ENCODE measurements around the gene GARIN3. TPM values are rescaled to one million over a fixed set of nuclear protein-coding genes. Genes with fewer than 3 reads are reported as not detected.

Gene GARIN3
- total and polyA plus RNA-seq, 5 experiments from 2014 or later: not detected

- peaks cover 0 to 5% (median 0%) of the 10 kb centered on the region in 9 donors for H3K9me3 Mint-ChIP-seq
- peak; percentile 95 to 96 for ATAC-seq
- peak within 1 kb of the TSS; percentile 93 to 100 (median 97) for H3K27ac Mint-ChIP-seq
- POLR2A ChIA-PET: interaction anchor here (0.8 to 3.2 kb wide), 50 partner anchors 8 to 589 kb away, joined by 3 to 31 read pairs (median 5); partner anchors contain the start of genes HAVCR2, ITK and THG1L
- peak within 1 kb of the TSS; percentile 92 to 99 (median 96) for H3K4me3 Mint-ChIP-seq
- peaks cover 16 to 32% (median 29%) of the 10 kb centered on the region in 3 donors for H3K36me3 Mint-ChIP-seq
- peaks cover 16 to 38% (median 35%) of the 10 kb centered on the region in 4 donors for H3K4me1 Mint-ChIP-seq
- no peaks in the 10 kb centered on the region for H3K27me3 Mint-ChIP-seq
- peak; percentile 71 to 98 (median 93) for DNase-seq
These were observed 23.5 kb downstream of the GARIN3 start, which contains the start of gene MED7 for GRCh38 chr5:157142317-157143126. MED7 (minus strand) TSS chr5:157142865; CDS start chr5:157139431, 3,434 bp downstream.

GRCh38 chr5:157137691-157138090 is 28.4 kb downstream of the GARIN3 start:
- Mint-ChIP-seq H3K27ac (peak overlapping the region in 5 of 10 donors; percentile 21 to 87 (median 53)), H3K4me3 (no peak overlapping the region), H3K27me3 (no peaks in the 10 kb centered on the region), H3K4me1 (peaks cover 15 to 44% (median 40%) of the 10 kb centered on the region in 4 donors), H3K9me3 (peaks cover 0 to 5% (median 0%) of the 10 kb centered on the region in 9 donors), H3K36me3 (peaks cover 16 to 38% (median 37%) of the 10 kb centered on the region in 3 donors)
- no peak for DNase-seq
- no peak for ATAC-seq
- POLR2A ChIA-PET: interaction anchor here (0.6 kb wide), 1 partner anchor 27 kb away, joined by 4 read pairs; no protein-coding TSS in a partner anchor

GRCh38 chr5:157132281-157132612 is 33.8 kb downstream of the GARIN3 start:
- Mint-ChIP-seq H3K36me3 (peaks cover 0 to 6% (median 3%) of the 10 kb centered on the region in 3 donors), H3K27me3 (no peaks in the 10 kb centered on the region), H3K4me3 (no peak overlapping the region), H3K4me1 (peaks cover 8 to 29% (median 23%) of the 10 kb centered on the region in 4 donors), H3K27ac (no peak overlapping the region), H3K9me3 (no peaks in the 10 kb centered on the region)
- no peak for ATAC-seq
- POLR2A ChIA-PET: interaction anchor here (0.8 to 2.1 kb wide), 3 partner anchors 10 to 198 kb away, joined by 3 to 23 read pairs (median 3); partner anchors contain the start of gene MED7
- DNase-seq: no peak

- Mint-ChIP-seq H3K27me3 (no peaks in the 10 kb centered on the region), H3K27ac (peak overlapping the region in 1 of 10 donors; percentile 65)
- ATAC-seq: no peak
These were observed 35.1 kb downstream of the GARIN3 start for GRCh38 chr5:157130925-157131324.

GRCh38 chr5:157121709-157122108 is 44.4 kb downstream of the GARIN3 start:
- Mint-ChIP-seq H3K4me3 (no peak overlapping the region), H3K27me3 (no peaks in the 10 kb centered on the region), H3K27ac (no peak overlapping the region), H3K4me1 (peaks cover under 1 to 3% (median 2%) of the 10 kb centered on the region in 4 donors), H3K9me3 (peaks cover 0 to 25% (median 19%) of the 10 kb centered on the region in 9 donors), H3K36me3 (peaks cover 5 to 16% (median 12%) of the 10 kb centered on the region in 3 donors)
- POLR2A ChIA-PET: interaction anchor here (1.2 kb wide), 1 partner anchor 20 kb away, joined by 3 read pairs; the partner anchor contains the start of gene MED7
- ATAC-seq (no peak), DNase-seq (no peak)

More at GRCh38 chr5:157130925-157131324, 35.1 kb downstream of the GARIN3 start:
- Mint-ChIP-seq H3K4me3 (no peak overlapping the region), H3K4me1 (peaks cover 5 to 25% (median 19%) of the 10 kb centered on the region in 4 donors), H3K9me3 (no peaks in the 10 kb centered on the region), H3K36me3 (no peaks in the 10 kb centered on the region)
- POLR2A ChIA-PET: interaction anchor here (0.7 kb wide), 3 partner anchors 202 to 1178 kb away, joined by 3 to 6 read pairs (median 5); no protein-coding TSS in a partner anchor
- no peak for DNase-seq

- Mint-ChIP-seq H3K4me3 (no peak overlapping the region), H3K4me1 (peaks cover 3 to 14% (median 10%) of the 10 kb centered on the region in 4 donors), H3K36me3 (peaks cover 5 to 16% (median 12%) of the 10 kb centered on the region in 3 donors), H3K9me3 (peaks cover 0 to 25% (median 19%) of the 10 kb centered on the region in 9 donors), H3K27ac (peak overlapping the region in 2 of 10 donors; percentile 25 to 73), H3K27me3 (no peaks in the 10 kb centered on the region)
- ATAC-seq (no peak), DNase-seq (no peak)
- POLR2A ChIA-PET: interaction anchor here (1.4 kb wide), 1 partner anchor 22 kb away, joined by 3 read pairs; the partner anchor contains the start of gene MED7
These were observed 46.0 kb downstream of the GARIN3 start for GRCh38 chr5:157120102-157120501.

- H3K4me1 Mint-ChIP-seq: peaks cover 3 to 16% (median 10%) of the 10 kb centered on the region in 4 donors
- H3K4me3 Mint-ChIP-seq: peak overlapping the region in 8 of 10 donors; percentile 1 to 51 (median 29)
- peaks cover 0 to 8% (median 4%) of the 10 kb centered on the region in 9 donors for H3K9me3 Mint-ChIP-seq
- peak overlapping the region in 8 of 10 donors; percentile 26 to 75 (median 50) for H3K27ac Mint-ChIP-seq
- DNase-seq: no peak
- H3K27me3 Mint-ChIP-seq: no peaks in the 10 kb centered on the region
- POLR2A ChIA-PET: interaction anchor here (1.4 kb wide), 1 partner anchor 26 kb away, joined by 4 read pairs; the partner anchor contains the start of gene MED7
- H3K36me3 Mint-ChIP-seq: no peaks in the 10 kb centered on the region
- no peak for ATAC-seq
These were observed 49.5 kb downstream of the GARIN3 start for GRCh38 chr5:157116483-157116954.

GRCh38 chr5:157115502-157115901 is 50.6 kb downstream of the GARIN3 start:
- Mint-ChIP-seq H3K4me3 (no peak overlapping the region), H3K27ac (no peak overlapping the region), H3K36me3 (no peaks in the 10 kb centered on the region), H3K27me3 (no peaks in the 10 kb centered on the region), H3K4me1 (peaks cover 3 to 18% (median 11%) of the 10 kb centered on the region in 4 donors), H3K9me3 (no peaks in the 10 kb centered on the region)
- DNase-seq (no peak), ATAC-seq (no peak)
- POLR2A ChIA-PET: interaction anchor here (1.4 kb wide), 1 partner anchor 27 kb away, joined by 4 read pairs; the partner anchor contains the start of gene MED7

- H3K4me3 Mint-ChIP-seq: no peak overlapping the region
- no peaks in the 10 kb centered on the region for H3K27me3 Mint-ChIP-seq
- no peak for ATAC-seq
- POLR2A ChIA-PET: interaction anchor here (1.4 to 2.0 kb wide), 2 partner anchors 27 to 28 kb away, joined by 4 to 8 read pairs; partner anchors contain the start of gene MED7
- peaks cover 3 to 21% (median 12%) of the 10 kb centered on the region in 4 donors for H3K4me1 Mint-ChIP-seq
- H3K36me3 Mint-ChIP-seq: no peaks in the 10 kb centered on the region
- no peak for DNase-seq
- H3K9me3 Mint-ChIP-seq: no peaks in the 10 kb centered on the region
- H3K27ac Mint-ChIP-seq: peak overlapping the region in 1 of 10 donors; percentile 8
These were observed 51.1 kb downstream of the GARIN3 start for GRCh38 chr5:157115012-157115411.

GRCh38 chr5:157113002-157113401 is 53.1 kb downstream of the GARIN3 start:
- Mint-ChIP-seq H3K27ac (no peak overlapping the region), H3K9me3 (no peaks in the 10 kb centered on the region), H3K4me1 (peaks cover 13 to 41% (median 31%) of the 10 kb centered on the region in 4 donors), H3K4me3 (no peak overlapping the region), H3K27me3 (no peaks in the 10 kb centered on the region), H3K36me3 (no peaks in the 10 kb centered on the region)
- POLR2A ChIA-PET: interaction anchor here (2.0 kb wide), 1 partner anchor 29 kb away, joined by 8 read pairs; the partner anchor contains the start of gene MED7
- ATAC-seq: no peak
- DNase-seq: no peak

Data from naive thymus-derived CD8-positive, alpha-beta T cell (primary cell).